NCI-H345 treated with DMSO at 0.1 percent for 48 hours (cell line): ENCODE results near the gene CYP27A1.

Source experiments
- DNase-seq: peaks from one replicate; lab custom pipeline; 2025; ENCODE audit not compliant: unreplicated experiment; lab: John Stamatoyannopoulos, UW

The CYP27A1 gene

DNA sequence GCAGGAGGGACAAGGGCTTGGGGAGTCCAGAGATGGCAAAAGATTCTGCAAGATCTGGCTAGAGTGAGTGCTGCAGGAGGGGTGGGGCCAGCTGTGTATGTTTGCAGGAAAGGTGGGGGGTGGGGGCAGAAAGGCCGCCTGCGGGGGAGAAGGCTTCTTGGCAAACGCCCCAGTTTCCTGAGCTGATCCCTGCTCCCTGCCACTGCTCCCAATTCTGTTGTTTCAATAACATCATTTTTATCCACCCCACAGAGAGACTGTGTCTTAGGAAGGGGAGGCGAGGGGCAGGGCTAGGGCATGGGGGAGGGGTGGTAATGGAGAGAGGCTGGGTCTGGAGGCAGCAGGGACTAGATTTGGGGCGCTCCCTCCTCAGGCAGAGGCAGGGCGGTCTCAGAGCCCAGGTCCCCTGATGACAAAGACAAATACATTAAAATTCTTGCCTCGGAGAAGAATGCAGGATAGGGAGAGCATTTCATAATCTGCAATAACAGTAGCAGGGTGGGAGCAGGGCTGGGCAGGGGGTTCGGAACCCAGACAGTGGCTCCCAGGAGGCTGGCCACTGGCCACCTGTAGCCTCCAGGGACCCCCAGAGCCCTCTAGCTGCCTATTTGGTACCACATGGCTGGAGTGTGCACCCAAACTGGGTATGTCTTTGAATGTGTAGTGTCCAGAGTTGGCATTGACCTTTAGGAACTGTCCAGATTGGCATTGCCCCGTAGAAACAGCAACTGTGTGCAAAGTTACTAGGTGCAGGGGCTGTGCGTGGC lies 75.6 kb downstream of the CYP27A1 start:
- no peak for DNase-seq

DNA sequence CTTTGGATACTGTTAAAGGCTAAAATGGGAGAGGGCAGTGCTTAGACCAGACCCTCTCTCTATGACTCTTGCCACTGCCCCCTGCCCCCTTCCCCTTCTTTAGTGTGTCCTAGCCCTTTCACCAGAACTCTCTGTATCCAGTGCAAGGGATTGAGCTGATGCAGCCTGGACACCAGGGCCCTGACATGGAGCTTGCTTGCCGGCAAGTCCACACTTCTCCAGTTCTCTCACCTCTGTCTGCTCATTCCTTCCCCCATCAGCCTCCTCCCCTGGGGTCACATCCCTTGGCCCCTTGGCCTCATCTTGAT lies 76.1 kb downstream of the CYP27A1 start:
- no peak for DNase-seq

DNA sequence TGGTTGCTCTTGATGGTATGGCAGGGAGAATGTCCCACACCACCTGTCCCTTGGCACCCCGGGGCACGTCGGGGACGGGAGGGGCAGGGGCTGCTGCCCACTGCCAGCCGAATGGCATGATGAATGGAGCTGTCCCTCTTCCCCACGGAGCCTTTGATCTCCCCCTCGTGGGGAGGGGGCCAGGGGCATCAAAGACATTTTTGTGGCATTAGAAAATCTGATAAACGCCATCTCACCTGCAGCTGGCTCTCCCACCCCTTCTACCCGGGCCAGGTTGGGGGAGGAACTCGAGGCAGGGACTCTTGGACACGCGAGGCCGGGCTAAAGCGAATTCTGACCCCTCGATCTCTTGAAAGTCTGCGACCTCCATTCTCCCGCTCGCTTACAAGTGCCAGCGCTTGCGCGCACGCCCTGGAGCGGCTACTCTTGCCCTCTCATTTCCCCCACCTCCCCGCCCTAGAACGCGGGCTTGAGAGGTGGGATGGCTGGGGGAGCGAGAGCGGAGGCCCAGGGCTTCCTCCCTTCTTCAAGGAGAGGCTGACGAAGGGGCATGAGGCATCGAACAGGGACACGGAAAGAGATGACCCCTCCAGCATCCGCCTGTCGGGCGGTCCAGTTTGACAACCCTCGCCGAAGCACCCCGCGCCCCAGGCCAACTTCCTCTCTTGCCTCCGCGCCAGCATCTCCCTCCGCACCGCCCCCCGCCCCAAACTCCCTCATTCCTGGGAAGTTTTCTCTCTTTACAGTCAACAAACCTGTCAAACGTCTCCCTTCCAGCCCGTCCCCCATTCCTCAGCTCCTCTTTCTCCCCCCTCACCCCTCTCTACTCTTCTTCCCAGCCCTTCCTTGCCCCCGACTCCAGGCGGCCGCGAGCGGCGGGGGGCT lies 77.0 kb downstream of the CYP27A1 start:
- DNase-seq = no peak

DNA sequence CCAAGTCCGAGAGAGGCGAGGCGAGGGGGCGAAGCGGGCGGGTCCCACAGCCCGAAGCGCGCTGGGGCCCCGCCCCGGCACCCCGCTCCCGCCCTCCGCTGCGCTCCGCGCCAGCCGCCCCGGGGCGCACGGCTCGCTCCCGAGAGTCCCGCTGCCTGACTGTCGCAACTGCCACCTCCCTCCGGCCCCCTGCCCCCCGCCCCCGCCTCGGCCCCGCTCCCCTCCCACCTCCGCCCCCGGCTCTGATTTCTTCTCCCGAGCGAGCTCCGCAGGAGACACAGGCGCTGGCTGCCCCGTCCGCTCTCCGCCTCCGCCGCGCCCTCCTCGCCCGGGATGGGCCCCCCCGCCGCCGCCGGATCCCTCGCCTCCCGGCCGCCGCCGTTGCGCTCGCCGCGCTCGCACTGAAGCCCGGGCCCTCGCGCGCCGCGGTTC lies 77.6 kb downstream of the CYP27A1 start, which contains the start of gene WNT6:
Gene WNT6 (plus strand): TSS at position 250 of the 432 bp plus-strand sequence. CDS start 233 bp downstream, outside the sequence.
- no peak for DNase-seq

DNA sequence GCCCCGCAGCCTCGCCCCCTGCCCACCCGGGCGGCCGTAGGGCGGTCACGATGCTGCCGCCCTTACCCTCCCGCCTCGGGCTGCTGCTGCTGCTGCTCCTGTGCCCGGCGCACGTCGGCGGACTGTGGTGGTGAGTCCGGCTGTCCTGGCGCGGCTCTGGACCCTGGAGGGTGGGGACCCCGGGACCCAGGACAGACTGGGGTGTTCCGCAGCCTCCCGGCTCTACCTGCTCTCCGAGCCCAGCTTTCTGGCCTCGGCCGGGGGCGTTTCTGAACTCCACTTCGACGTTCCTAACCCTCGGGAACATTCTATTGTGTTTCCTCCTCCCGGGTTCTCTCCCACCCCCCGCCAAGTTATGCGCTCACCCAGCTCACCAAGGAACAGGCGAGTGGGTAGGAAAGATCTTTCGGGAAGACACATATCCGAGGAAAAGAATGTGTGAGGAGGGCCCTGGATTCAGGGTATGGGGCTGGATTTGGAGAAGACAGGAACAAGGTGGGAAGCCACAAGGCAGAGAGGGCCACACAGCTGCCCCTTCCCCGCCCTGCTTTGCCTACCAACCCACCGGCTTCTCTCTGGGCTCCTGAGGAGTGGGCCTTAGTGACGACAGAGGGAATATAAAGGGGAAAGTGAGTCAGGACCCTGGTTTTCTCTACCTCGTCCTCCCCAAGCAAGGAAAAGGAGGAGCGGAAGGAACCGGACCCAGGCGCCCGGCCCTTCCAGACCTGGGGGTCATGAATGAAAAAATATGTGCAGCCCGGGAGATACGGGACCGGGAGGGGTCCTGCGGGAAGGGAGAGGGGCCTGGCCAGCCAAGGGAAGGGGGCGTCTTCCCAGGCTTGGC lies 78.3 kb downstream of the CYP27A1 start:
- DNase-seq = no peak

DNA sequence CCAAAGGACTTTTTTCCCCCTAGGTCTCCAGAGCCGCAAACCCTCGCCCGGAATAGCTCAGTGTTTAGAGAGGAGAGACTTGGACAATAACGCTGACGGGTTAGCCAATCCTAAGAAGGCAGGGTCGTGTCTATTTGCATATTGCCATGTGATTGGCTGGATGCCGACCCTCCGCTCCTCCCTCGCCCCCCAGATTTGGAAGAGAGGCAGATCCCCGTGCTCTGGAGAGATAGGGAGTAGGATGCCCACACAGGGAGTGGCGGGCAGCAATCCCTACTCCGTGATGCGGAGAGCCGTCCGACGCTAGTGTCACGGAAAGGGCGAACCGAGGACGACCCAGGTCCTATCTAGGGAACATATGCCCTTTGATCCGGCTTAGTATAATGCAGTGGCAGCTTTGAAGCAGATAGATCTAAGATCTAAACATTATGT lies 79.0 kb downstream of the CYP27A1 start:
- no peak for DNase-seq

DNA sequence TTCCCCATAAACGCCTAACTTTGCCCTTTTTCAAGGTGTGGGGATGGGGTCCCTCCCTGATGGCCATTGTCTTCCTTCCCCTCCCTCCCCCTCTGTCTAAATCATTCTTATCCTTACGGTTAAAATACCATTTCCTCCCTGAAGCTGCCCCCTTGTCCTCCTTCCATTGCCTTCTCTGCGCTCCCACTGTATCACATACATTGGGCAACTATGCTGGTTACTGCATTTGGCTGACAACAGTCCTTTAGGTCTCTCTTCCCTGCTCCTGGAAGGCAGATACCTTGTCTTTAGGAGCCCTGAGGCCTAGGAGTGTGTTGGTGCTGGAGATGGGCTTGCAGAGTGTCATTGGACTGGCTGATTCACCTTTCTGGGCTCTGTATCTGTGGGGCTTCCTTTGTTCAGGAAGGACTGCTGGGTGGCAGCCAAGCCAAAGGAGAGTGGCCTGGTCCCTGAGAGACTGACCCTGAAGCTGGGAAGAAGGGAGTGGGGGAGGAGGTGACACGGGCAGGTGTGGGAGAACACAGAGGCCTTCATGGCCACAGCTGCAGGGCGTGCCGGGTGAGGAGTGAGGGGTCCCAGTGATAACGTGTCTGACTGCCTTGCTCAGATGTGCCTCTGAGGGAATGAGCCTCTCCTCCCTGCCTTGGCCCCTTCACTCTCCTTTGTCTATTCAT lies 79.8 kb downstream of the CYP27A1 start:
- DNase-seq = no peak

DNA sequence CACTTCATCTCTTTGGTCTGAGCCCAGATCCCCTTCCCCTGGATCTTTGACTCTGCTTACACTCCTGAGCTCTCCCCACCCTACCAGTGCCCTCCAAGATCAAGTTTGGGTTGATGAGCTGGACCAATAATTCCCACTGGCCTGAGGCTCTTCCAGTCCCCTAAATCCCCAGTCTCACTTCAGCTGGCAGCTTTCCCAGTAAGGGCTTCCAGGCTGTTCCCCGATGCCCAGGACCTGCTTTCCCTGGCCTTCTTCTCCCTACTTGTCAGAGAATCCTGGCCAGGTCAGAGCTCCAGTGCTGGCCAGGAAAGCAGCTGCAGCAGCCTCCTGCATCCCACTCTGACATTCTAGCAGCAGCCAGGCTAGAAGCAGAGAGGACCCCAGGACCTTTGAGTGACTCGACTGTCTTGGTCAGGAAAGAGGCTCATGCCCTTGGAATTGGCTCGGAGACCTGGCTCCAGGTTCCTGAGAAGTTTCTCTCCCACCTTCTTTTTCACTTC lies 81.1 kb downstream of the CYP27A1 start:
- no peak for DNase-seq
